ENCODE results near the gene PROX1. TPM values are rescaled to one million over a fixed set of nuclear protein-coding genes. Genes with fewer than 3 reads are reported as not detected.

The PROX1 gene
- total and polyA plus RNA-seq, 8 donors, result 8.4 to 66.4 (median 33.3) TPM

GRCh38 chr1:213983493-213984386, 4.0 kb upstream of the PROX1 start:
- 43 to 49% methylated on average over 36 of the region's 36 CpGs for WGBS, 2 donors

GRCh38 chr1:213984387-213985208, 3.2 kb upstream of the PROX1 start:
- DNase-seq, result no peak
- no peaks in the 10 kb centered on the region for H3K27me3 ChIP-seq
- ATAC-seq, result no peak
- peak overlapping the region; percentile 68 to 94 (median 84) for H3K27ac ChIP-seq
- no peaks in the 10 kb centered on the region for H3K36me3 ChIP-seq
- TF ChIP-seq, protein P1, sequence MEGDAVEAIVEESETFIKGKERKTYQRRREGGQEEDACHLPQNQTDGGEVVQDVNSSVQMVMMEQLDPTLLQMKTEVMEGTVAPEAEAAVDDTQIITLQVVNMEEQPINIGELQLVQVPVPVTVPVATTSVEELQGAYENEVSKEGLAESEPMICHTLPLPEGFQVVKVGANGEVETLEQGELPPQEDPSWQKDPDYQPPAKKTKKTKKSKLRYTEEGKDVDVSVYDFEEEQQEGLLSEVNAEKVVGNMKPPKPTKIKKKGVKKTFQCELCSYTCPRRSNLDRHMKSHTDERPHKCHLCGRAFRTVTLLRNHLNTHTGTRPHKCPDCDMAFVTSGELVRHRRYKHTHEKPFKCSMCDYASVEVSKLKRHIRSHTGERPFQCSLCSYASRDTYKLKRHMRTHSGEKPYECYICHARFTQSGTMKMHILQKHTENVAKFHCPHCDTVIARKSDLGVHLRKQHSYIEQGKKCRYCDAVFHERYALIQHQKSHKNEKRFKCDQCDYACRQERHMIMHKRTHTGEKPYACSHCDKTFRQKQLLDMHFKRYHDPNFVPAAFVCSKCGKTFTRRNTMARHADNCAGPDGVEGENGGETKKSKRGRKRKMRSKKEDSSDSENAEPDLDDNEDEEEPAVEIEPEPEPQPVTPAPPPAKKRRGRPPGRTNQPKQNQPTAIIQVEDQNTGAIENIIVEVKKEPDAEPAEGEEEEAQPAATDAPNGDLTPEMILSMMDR (IDR thresholded peaks at IDR 0.05), result no peak
- H3K9me3 ChIP-seq, result no peaks in the 10 kb centered on the region
- H3K4me3 ChIP-seq, result peak overlapping the region in 2 of 4 donors; percentile 9 to 67
- intact Hi-C loops (cut with DNase I), result loop anchor here in 1 of 3 donors (10.0 kb wide), 1 partner anchor 400 kb away; no protein-coding TSS in a partner anchor
- H3K4me1 ChIP-seq, result no peaks in the 10 kb centered on the region
- WGBS, 2 donors, result 36 to 49% methylated on average over 15 of the region's 15 CpGs
- no peak for FAIRE-seq

More at GRCh38 chr1:213983493-213984386, 4.0 kb upstream of the PROX1 start:
- H3K36me3 ChIP-seq, result no peaks in the 10 kb centered on the region
- H3K27me3 ChIP-seq, result no peaks in the 10 kb centered on the region
- H3K9me3 ChIP-seq, result no peaks in the 10 kb centered on the region
- no peak for DNase-seq
- FAIRE-seq, result no peak
- H3K27ac ChIP-seq, result peak overlapping the region; percentile 58 to 94 (median 84)
- peak overlapping the region in 3 of 4 donors; percentile 18 to 45 (median 45) for H3K4me3 ChIP-seq
- intact Hi-C loops (cut with DNase I), result loop anchor here in 1 of 3 donors (10.0 kb wide), 1 partner anchor 399 kb away; no protein-coding TSS in a partner anchor
- no peak for ATAC-seq
- TF ChIP-seq, protein P1 (IDR thresholded peaks at IDR 0.05), result no peak
- H3K4me1 ChIP-seq, result no peaks in the 10 kb centered on the region

DNA sequence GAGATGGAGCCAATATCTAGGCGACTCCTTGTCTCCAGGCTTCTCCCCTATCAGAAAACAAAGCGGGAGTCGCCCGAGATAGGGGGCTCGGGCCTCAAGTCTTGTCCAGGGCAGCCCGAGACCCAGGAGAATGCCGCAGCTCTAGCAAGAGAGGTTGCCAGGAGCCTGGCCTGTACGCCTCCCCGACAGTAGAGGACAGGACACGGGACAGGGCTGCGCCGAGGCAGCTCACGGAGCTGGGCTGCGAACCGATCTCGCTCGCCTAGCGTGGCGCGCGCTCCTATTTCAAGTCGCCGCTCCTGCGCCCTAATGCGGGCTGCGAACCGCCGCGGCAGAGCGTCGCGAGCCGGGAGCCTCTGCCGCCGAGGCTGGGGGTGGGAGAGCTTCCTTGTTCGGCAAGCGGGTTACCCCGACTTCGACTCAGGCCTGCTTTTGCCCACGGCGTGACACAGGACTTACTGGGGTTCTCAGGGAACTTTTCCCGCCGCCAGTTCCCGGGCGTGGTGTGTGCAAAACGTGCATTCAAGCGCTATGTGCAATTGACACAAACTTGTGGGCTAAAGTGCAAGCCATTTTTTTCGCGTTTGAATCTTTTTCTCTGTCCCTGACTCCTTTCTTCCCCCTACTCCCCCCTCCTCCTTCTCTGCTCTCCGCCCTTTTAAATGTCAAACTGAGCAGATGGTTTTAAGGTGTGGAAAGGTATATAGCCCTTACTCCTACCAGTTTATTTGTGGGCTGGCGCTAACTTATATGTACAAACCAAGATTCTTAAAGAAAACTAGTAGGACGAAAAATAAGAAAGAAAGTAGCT, 2.4 kb upstream of the PROX1 start:
- Histone ChIP-seq H3K4me1 (no peaks in the 10 kb centered on the region), H3K27ac (peak overlapping the region; percentile 68 to 94 (median 88)), H3K36me3 (no peaks in the 10 kb centered on the region), H3K27me3 (no peaks in the 10 kb centered on the region), H3K9me3 (no peaks in the 10 kb centered on the region), H3K4me3 (peak overlapping the region in 2 of 4 donors; percentile 9 to 67)
- intact Hi-C loops (cut with DNase I), result loop anchor here in 1 of 3 donors (10.0 kb wide), 1 partner anchor 401 kb away; no protein-coding TSS in a partner anchor
- WGBS, 2 donors, result 40 to 48% methylated on average over 49 to 52 of the region's 52 CpGs
- TF ChIP-seq, protein P1 (IDR thresholded peaks at IDR 0.05), result no peak
- FAIRE-seq (no peak), DNase-seq (peak in 1 of 6 donors; percentile 70), ATAC-seq (no peak)

Data from pancreas (tissue), 10 donors.